ENCODE results near the gene GPR139. TPM values are rescaled to one million over a fixed set of nuclear protein-coding genes. Genes with fewer than 3 reads are reported as not detected.

Gene GPR139
- total RNA-seq, 1 donor from 2014 or later = not detected

Other genes starting within 250 kb of the GPR139 start
- 26.1 TPM for gene GPRC5B, start 189.0 kb downstream of the GPR139 start, total RNA-seq